ENCODE results near the gene ITPRID2. TPM values are rescaled to one million over a fixed set of nuclear protein-coding genes. Genes with fewer than 3 reads are reported as not detected.

The ITPRID2 gene
- total and polyA plus RNA-seq, 2 of the 13 experiments (the other 11 are each of a cell fraction or from before 2014, with no cell fraction given) = 44.8 to 62.3 TPM

DNA sequence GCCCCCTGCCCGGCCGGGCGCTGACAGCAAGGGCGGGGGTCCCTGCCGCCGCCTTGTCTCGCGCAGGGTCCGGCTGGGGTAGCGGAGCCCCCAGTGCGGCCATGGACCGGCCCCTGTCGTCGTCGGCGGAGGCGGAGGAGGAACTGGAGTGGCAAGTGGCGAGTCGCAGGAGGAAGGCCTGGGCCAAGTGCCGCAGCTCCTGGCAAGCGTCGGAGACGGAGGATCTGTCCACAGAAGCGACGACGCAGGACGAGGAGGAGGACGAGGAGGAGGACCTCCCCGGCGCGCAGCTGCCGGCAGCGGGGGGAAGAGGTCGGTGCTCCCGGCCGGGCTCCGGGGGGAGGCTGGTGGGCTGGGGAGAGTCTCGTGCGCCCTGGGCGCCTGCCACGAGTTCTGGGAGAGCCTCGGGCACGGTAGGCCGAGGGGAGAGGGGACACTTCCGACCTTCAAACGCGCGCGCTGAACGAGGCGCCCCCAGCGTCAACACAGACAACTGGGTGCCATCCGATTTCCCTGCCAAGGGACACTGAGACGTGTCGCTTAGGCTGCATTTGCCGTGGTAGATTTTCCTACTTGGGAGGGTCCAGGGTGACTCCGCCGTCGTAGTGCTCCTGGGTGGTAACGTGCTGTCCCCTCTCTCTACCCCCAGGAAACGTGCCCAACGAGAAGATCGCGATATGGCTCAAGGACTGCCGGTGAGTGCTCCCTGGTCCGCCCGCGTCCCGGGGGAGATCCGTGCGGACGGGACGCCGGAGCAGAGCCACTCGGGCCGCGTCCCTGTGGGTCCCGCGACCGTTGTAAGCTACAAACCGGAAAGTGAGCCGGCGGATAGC is 652 bp downstream of the ITPRID2 start (continued):
- TF ChIP-seq ZNF407 (CRISPR knock-in tag; IDR thresholded peaks at IDR 0.05; ENCODE audit: not compliant biosample characterization) (peak; percentile 100), RBM39 (IDR thresholded peaks at IDR 0.05; ENCODE audit: low read depth, low read length, poor library complexity, severe bottlenecking) (peak; percentile 93), IRF9 (CRISPR knock-in tag; IDR thresholded peaks at IDR 0.05; ENCODE audit: borderline replicate concordance) (peak; percentile 99), ATM (IDR thresholded peaks at IDR 0.05; ENCODE audit: borderline replicate concordance) (no peak), SRF (IDR thresholded peaks at IDR 0.05; ENCODE audit: low read depth, low read length) (no peak), ELF1 (CRISPR knock-in tag; IDR thresholded peaks at IDR 0.05) (peak; percentile 16), TBX3 (IDR thresholded peaks at IDR 0.05; ENCODE audit: borderline replicate concordance) (no peak; the same call in 1 of the 2 replicates), KLF16 (CRISPR knock-in tag; IDR thresholded peaks at IDR 0.05) (peak; percentile 88 to 94; a peak in 3 of 4 replicates), ZNF879 (CRISPR knock-in tag; IDR thresholded peaks at IDR 0.05) (peak; percentile 97), ZNF614 (CRISPR knock-in tag; IDR thresholded peaks at IDR 0.05; ENCODE audit: borderline replicate concordance) (peak; percentile 26; the same call in 1 of the 2 replicates), GTF3A (CRISPR knock-in tag; conservative IDR thresholded peaks at IDR 0.05) (no peak), HMG20A (CRISPR knock-in tag; IDR thresholded peaks at IDR 0.05; ENCODE audit: borderline replicate concordance) (no peak), PATZ1 (CRISPR knock-in tag; IDR thresholded peaks at IDR 0.05) (peak; percentile 75), ERF (CRISPR knock-in tag; IDR thresholded peaks at IDR 0.05) (peak; percentile 69; the same call in 1 of the 2 replicates)
- TF ChIP-seq, protein P1, sequence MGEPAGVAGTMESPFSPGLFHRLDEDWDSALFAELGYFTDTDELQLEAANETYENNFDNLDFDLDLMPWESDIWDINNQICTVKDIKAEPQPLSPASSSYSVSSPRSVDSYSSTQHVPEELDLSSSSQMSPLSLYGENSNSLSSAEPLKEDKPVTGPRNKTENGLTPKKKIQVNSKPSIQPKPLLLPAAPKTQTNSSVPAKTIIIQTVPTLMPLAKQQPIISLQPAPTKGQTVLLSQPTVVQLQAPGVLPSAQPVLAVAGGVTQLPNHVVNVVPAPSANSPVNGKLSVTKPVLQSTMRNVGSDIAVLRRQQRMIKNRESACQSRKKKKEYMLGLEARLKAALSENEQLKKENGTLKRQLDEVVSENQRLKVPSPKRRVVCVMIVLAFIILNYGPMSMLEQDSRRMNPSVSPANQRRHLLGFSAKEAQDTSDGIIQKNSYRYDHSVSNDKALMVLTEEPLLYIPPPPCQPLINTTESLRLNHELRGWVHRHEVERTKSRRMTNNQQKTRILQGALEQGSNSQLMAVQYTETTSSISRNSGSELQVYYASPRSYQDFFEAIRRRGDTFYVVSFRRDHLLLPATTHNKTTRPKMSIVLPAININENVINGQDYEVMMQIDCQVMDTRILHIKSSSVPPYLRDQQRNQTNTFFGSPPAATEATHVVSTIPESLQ (CRISPR knock-in tag; conservative IDR thresholded peaks at IDR 0.05) = no peak
